ENCODE measurements around the gene C1QTNF12. TPM values are rescaled to one million over a fixed set of nuclear protein-coding genes. Genes with fewer than 3 reads are reported as not detected.

Gene C1QTNF12
- total RNA-seq, 1 donor from 2014 or later, result 1.7 TPM

GRCh38 chr1:1206376-1206965, 40.1 kb downstream of the C1QTNF12 start, which contains the start of gene TNFRSF18:
TNFRSF18 (minus strand) TSS chr1:1206592; CDS start chr1:1206571, 21 bp downstream.
- Mint-ChIP-seq H3K4me3 (ENCODE audit: low read depth) (peak within 1 kb of the TSS; percentile 16), H3K36me3 (ENCODE audit: insufficient read depth) (no peaks in the 10 kb centered on the region)
- no peak for DNase-seq (ENCODE audit: low spot score, unreplicated experiment)

GRCh38 chr1:1205769-1206375, 40.6 kb downstream of the C1QTNF12 start:
- Mint-ChIP-seq H3K27ac (no peak overlapping the region), H3K4me3 (ENCODE audit: low read depth) (no peak overlapping the region), H3K4me1 (ENCODE audit: low read depth) (no peaks in the 10 kb centered on the region), H3K36me3 (ENCODE audit: insufficient read depth) (no peaks in the 10 kb centered on the region), H3K27me3 (peaks cover 6% of the 10 kb centered on the region), H3K9me3 (ENCODE audit: low read depth) (no peaks in the 10 kb centered on the region)
- TF ChIP-seq CTCF (IDR thresholded peaks at IDR 0.05; ENCODE audit: unreplicated experiment), result no peak
- DNase-seq (ENCODE audit: low spot score, unreplicated experiment), result no peak

More at GRCh38 chr1:1206376-1206965, 40.1 kb downstream of the C1QTNF12 start, which contains the start of gene TNFRSF18:
- Mint-ChIP-seq H3K27ac (no peak within 1 kb of the TSS), H3K9me3 (ENCODE audit: low read depth) (no peaks in the 10 kb centered on the region), H3K27me3 (peaks cover 6% of the 10 kb centered on the region), H3K4me1 (ENCODE audit: low read depth) (no peaks in the 10 kb centered on the region)
- TF ChIP-seq CTCF (IDR thresholded peaks at IDR 0.05; ENCODE audit: unreplicated experiment), result no peak

- Mint-ChIP-seq H3K36me3 (ENCODE audit: insufficient read depth) (no peaks in the 10 kb centered on the region), H3K27ac (no peak overlapping the region), H3K27me3 (peaks cover 9% of the 10 kb centered on the region), H3K9me3 (ENCODE audit: low read depth) (no peaks in the 10 kb centered on the region), H3K4me1 (ENCODE audit: low read depth) (peaks cover 2% of the 10 kb centered on the region), H3K4me3 (ENCODE audit: low read depth) (no peak overlapping the region)
- DNase-seq (ENCODE audit: low spot score, unreplicated experiment), result no peak
- TF ChIP-seq CTCF (IDR thresholded peaks at IDR 0.05; ENCODE audit: unreplicated experiment), result no peak
Measured at GRCh38 chr1:1204998-1205768, 41.3 kb downstream of the C1QTNF12 start.

GRCh38 chr1:1204425-1204920, 42.0 kb downstream of the C1QTNF12 start:
- Mint-ChIP-seq H3K27ac (no peak overlapping the region), H3K9me3 (ENCODE audit: low read depth) (no peaks in the 10 kb centered on the region), H3K4me3 (ENCODE audit: low read depth) (no peak overlapping the region), H3K36me3 (ENCODE audit: insufficient read depth) (no peaks in the 10 kb centered on the region), H3K27me3 (peaks cover 9% of the 10 kb centered on the region), H3K4me1 (ENCODE audit: low read depth) (peaks cover 2% of the 10 kb centered on the region)
- no peak for DNase-seq (ENCODE audit: low spot score, unreplicated experiment)
- no peak for TF ChIP-seq CTCF (IDR thresholded peaks at IDR 0.05; ENCODE audit: unreplicated experiment)

Measured in progenitor cell of endocrine pancreas (in vitro differentiated cells).